Measurements from ENCODE around the gene PYDC1. TPM values are rescaled to one million over a fixed set of nuclear protein-coding genes. Genes with fewer than 3 reads are reported as not detected.
"Not testable (repeated sequence)": the region's sequence is repeated elsewhere in the genome, so short reads cannot be mapped to it uniquely, and the experiment has no call there.

PYDC1 gene
- total RNA-seq, 1 experiment from 2014 or later, result not detected

GRCh38 chr16:31183432-31184428 is 33.2 kb downstream of the PYDC1 start:
- Histone ChIP-seq H3K4me1 (peaks cover 13% of the 10 kb centered on the region), H3K9me3 (replicated peaks) (no peaks in the 10 kb centered on the region), H3K27me3 (no peaks in the 10 kb centered on the region), H3K27ac (no peak overlapping the region), H3K4me3 (no peak overlapping the region), H3K36me3 (peaks cover 80% of the 10 kb centered on the region)
- no peak for DNase-seq

- Histone ChIP-seq H3K27me3 (no peaks in the 10 kb centered on the region), H3K27ac (no peak overlapping the region), H3K4me1 (peaks cover 13% of the 10 kb centered on the region), H3K36me3 (peaks cover 67% of the 10 kb centered on the region), H3K9me3 (replicated peaks) (no peaks in the 10 kb centered on the region), H3K4me3 (peak overlapping the region; percentile 97)
- peak in 1 of 2 experiments; percentile 8 for DNase-seq
Measured at GRCh38 chr16:31182391-31182790, 34.5 kb downstream of the PYDC1 start.

GRCh38 chr16:31181102-31181830 is 35.7 kb downstream of the PYDC1 start:
- peaks cover 13% of the 10 kb centered on the region for H3K4me1 ChIP-seq
- H3K9me3 ChIP-seq (replicated peaks), result no peaks in the 10 kb centered on the region
- peak overlapping the region; percentile 97 for H3K4me3 ChIP-seq
- peaks cover 56% of the 10 kb centered on the region for H3K36me3 ChIP-seq
- peak; percentile 30 to 48 for DNase-seq
- H3K27ac ChIP-seq, result peak overlapping the region; percentile 97
- no peaks in the 10 kb centered on the region for H3K27me3 ChIP-seq

GRCh38 chr16:31179747-31180459 is 37.0 kb downstream of the PYDC1 start, which contains the start of gene FUS:
FUS (plus strand) TSS chr16:31180139; CDS start chr16:31180215, 76 bp downstream.
- Histone ChIP-seq H3K36me3 (peaks cover 42% of the 10 kb centered on the region), H3K9me3 (replicated peaks) (no peaks in the 10 kb centered on the region), H3K4me1 (peaks cover 8% of the 10 kb centered on the region), H3K27me3 (no peaks in the 10 kb centered on the region), H3K4me3 (peak within 1 kb of the TSS; percentile 97), H3K27ac (peak within 1 kb of the TSS; percentile 97)
- DNase-seq, result peak; percentile 89 to 92

- DNase-seq, result no peak
- H3K36me3 ChIP-seq, result peaks cover 36% of the 10 kb centered on the region
- H3K4me1 ChIP-seq, result peaks cover 8% of the 10 kb centered on the region
- H3K9me3 ChIP-seq (replicated peaks), result no peaks in the 10 kb centered on the region
- no peaks in the 10 kb centered on the region for H3K27me3 ChIP-seq
- H3K27ac ChIP-seq, result peak overlapping the region; percentile 97
- H3K4me3 ChIP-seq, result peak overlapping the region; percentile 97
Measured at GRCh38 chr16:31179219-31179746, 37.7 kb downstream of the PYDC1 start.

GRCh38 chr16:31177136-31177535 is 39.8 kb downstream of the PYDC1 start:
- Histone ChIP-seq H3K27me3 (no peaks in the 10 kb centered on the region), H3K27ac (no peak overlapping the region), H3K4me3 (no peak overlapping the region), H3K4me1 (peaks cover 4% of the 10 kb centered on the region), H3K36me3 (peaks cover 14% of the 10 kb centered on the region), H3K9me3 (replicated peaks) (no peaks in the 10 kb centered on the region)
- peak in 1 of 2 experiments; percentile 42 for DNase-seq

GRCh38 chr16:31170048-31170447 is 46.9 kb downstream of the PYDC1 start:
- not testable (repeated sequence) for H3K4me3 ChIP-seq, H3K27ac ChIP-seq, DNase-seq

GRCh38 chr16:31168848-31169247 is 48.1 kb downstream of the PYDC1 start:
- DNase-seq, result no peak
- Histone ChIP-seq H3K9me3 (replicated peaks) (no peaks in the 10 kb centered on the region), H3K27me3 (no peaks in the 10 kb centered on the region), H3K4me3 (no peak overlapping the region), H3K4me1 (no peaks in the 10 kb centered on the region; the same call in 1 of the 2 replicates), H3K27ac (no peak overlapping the region), H3K36me3 (no peaks in the 10 kb centered on the region)

More at GRCh38 chr16:31170048-31170447, 46.9 kb downstream of the PYDC1 start:
- H3K4me1 ChIP-seq; H3K36me3 ChIP-seq; H3K9me3 ChIP-seq (replicated peaks); H3K27me3 ChIP-seq: not testable (repeated sequence)

- Histone ChIP-seq H3K4me3 (no peak overlapping the region), H3K36me3 (no peaks in the 10 kb centered on the region), H3K27ac (no peak overlapping the region), H3K9me3 (replicated peaks) (no peaks in the 10 kb centered on the region), H3K4me1 (no peaks in the 10 kb centered on the region; the same call in 1 of the 2 replicates), H3K27me3 (no peaks in the 10 kb centered on the region)
- no peak for DNase-seq
Measured at GRCh38 chr16:31167315-31167714, 49.6 kb downstream of the PYDC1 start.

Other genes starting within 250 kb of the PYDC1 start
- 2.6 and 3.4 TPM in 2 replicates for gene HSD3B7, start 231.9 kb downstream of the PYDC1 start, total RNA-seq (2014; rRNA removed; shearing (Covaris generic))
- 0.94 and 1.4 TPM in 2 replicates for gene STX1B, start 206.5 kb downstream of the PYDC1 start, total RNA-seq (2014; rRNA removed; shearing (Covaris generic))
- 22.6 and 23.9 TPM in 2 replicates for gene STX4, start 183.6 kb downstream of the PYDC1 start, total RNA-seq (2014; rRNA removed; shearing (Covaris generic))
- 21.5 and 21.8 TPM in 2 replicates for gene ZNF668, start 142.9 kb downstream of the PYDC1 start, total RNA-seq (2014; rRNA removed; shearing (Covaris generic))
- gene ZNF646, start 142.7 kb downstream of the PYDC1 start, total RNA-seq (2014; rRNA removed; shearing (Covaris generic)), result 20.3 and 26.4 TPM in 2 replicates
- gene PRSS53, start 128.2 kb downstream of the PYDC1 start, total RNA-seq (2014; rRNA removed; shearing (Covaris generic)), result 2.8 and 4.3 TPM in 2 replicates
- 145 and 149 TPM in 2 replicates for gene VKORC1, start 122.3 kb downstream of the PYDC1 start, total RNA-seq (2014; rRNA removed; shearing (Covaris generic))
- gene BCKDK, start 108.7 kb downstream of the PYDC1 start, total RNA-seq (2014; rRNA removed; shearing (Covaris generic)), result 31.2 and 31.8 TPM in 2 replicates
- gene KAT8, start 99.5 kb downstream of the PYDC1 start, total RNA-seq (2014; rRNA removed; shearing (Covaris generic)), result 38.0 and 42.6 TPM in 2 replicates
- not detected in 2 replicates for gene PRSS8, start 81.4 kb downstream of the PYDC1 start, total RNA-seq (2014; rRNA removed; shearing (Covaris generic))
- gene PRSS36, start 67.1 kb downstream of the PYDC1 start, total RNA-seq (2014; rRNA removed; shearing (Covaris generic)), result 0.43 and 0.51 TPM in 2 replicates
- gene FUS, start 37.0 kb downstream of the PYDC1 start, total RNA-seq (2014; rRNA removed; shearing (Covaris generic)), result 92.1 and 111 TPM in 2 replicates
- not detected in 2 replicates for gene PYCARD, start 14.4 kb downstream of the PYDC1 start, total RNA-seq (2014; rRNA removed; shearing (Covaris generic))
- gene TRIM72, start 3.0 kb downstream of the PYDC1 start, total RNA-seq (2014; rRNA removed; shearing (Covaris generic)), result 32.5 and 33.7 TPM in 2 replicates
- not detected in 2 replicates for gene ITGAM, start 42.8 kb upstream of the PYDC1 start, total RNA-seq (2014; rRNA removed; shearing (Covaris generic))
- gene ITGAX, start 138.0 kb upstream of the PYDC1 start, total RNA-seq (2014; rRNA removed; shearing (Covaris generic)), result not detected in 2 replicates
- not detected in 2 replicates for gene ITGAD, start 176.2 kb upstream of the PYDC1 start, total RNA-seq (2014; rRNA removed; shearing (Covaris generic))
- not detected in 2 replicates for gene COX6A2, start 211.2 kb upstream of the PYDC1 start, total RNA-seq (2014; rRNA removed; shearing (Covaris generic))
- 0.14 TPM in 1 of 2 replicates, not detected in the other for gene ZNF843, start 225.7 kb upstream of the PYDC1 start, total RNA-seq (2014; rRNA removed; shearing (Covaris generic))
- gene ARMC5, start 242.4 kb upstream of the PYDC1 start, total RNA-seq (2014; rRNA removed; shearing (Covaris generic)), result 6.1 and 6.7 TPM in 2 replicates